Stomach (tissue), 4 donors: ENCODE data around the gene CCDC186.

Experiments used
- POLR2A ChIP-seq, 4 donors: fragments of 450-650 bp; IDR thresholded peaks; one replicate each; pipeline ENCODE4 v1.6.1; 2016; ENCODE audit warnings: antibody characterized with exemption in 4 of 4, control low read depth in 2 of 4, mild to moderate bottlenecking in 1 of 4, moderate library complexity in 1 of 4
- TF ChIP-seq, protein P1 (sequence below), 7 experiments: fragments of 450-650 bp in 4 of 7; fragments of 200-600 bp in 3 of 7; sonication (generic) in 3 of 7; IDR thresholded peaks; one replicate each; pipeline ENCODE4 v1.5.1; 2016 to 2019; ENCODE audit warnings: antibody characterized with exemption in 7 of 7, control low read depth in 2 of 7, mild to moderate bottlenecking in 1 of 7

DNA sequence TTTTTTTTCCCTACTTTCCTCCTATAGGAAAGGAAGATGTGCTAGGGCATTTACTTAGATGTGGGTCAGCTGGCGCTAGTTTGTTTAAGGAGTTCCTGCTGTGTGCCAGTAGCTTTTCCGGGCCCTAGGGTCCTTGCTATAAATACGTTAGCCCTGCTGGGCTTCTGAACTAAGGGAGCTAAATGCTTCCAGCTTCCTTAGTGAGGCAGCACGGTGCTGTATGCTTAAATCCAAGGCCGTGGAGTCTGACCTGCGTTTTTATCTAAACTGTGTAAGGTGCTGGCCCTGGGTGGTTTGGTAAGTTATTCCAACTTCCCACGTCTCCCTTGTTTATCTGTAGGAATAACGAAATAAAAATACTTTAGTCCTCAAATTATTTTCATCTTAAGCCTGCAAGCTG is 5.7 kb upstream of the CCDC186 start:
- TF ChIP-seq, protein P1, sequence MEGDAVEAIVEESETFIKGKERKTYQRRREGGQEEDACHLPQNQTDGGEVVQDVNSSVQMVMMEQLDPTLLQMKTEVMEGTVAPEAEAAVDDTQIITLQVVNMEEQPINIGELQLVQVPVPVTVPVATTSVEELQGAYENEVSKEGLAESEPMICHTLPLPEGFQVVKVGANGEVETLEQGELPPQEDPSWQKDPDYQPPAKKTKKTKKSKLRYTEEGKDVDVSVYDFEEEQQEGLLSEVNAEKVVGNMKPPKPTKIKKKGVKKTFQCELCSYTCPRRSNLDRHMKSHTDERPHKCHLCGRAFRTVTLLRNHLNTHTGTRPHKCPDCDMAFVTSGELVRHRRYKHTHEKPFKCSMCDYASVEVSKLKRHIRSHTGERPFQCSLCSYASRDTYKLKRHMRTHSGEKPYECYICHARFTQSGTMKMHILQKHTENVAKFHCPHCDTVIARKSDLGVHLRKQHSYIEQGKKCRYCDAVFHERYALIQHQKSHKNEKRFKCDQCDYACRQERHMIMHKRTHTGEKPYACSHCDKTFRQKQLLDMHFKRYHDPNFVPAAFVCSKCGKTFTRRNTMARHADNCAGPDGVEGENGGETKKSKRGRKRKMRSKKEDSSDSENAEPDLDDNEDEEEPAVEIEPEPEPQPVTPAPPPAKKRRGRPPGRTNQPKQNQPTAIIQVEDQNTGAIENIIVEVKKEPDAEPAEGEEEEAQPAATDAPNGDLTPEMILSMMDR (IDR thresholded peaks at IDR 0.05): no peak
- no peak for TF ChIP-seq POLR2A (IDR thresholded peaks at IDR 0.05)
